ENCODE results near the gene ATN1.

ATN1 gene

DNA sequence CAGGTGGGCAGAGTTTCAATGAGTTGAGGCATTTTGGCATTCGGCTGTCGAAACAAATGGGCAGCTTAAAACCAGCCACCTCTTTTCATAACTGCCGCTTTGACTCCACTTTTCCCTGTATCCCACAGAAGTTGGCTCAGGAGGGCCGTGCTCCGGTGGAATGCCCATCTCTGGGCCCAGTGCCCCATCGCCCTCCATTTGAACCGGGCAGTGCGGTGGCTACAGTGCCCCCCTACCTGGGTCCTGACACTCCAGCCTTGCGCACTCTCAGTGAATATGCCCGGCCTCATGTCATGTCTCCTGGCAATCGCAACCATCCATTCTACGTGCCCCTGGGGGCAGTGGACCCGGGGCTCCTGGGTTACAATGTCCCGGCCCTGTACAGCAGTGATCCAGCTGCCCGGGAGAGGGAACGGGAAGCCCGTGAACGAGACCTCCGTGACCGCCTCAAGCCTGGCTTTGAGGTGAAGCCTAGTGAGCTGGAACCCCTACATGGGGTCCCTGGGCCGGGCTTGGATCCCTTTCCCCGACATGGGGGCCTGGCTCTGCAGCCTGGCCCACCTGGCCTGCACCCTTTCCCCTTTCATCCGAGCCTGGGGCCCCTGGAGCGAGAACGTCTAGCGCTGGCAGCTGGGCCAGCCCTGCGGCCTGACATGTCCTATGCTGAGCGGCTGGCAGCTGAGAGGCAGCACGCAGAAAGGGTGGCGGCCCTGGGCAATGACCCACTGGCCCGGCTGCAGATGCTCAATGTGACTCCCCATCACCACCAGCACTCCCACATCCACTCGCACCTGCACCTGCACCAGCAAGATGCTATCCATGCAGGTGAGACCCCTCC is 10.8 kb downstream of the ATN1 start:
- H3K4me3 ChIP-seq (ENCODE audit: low read depth, low read length), result peak overlapping the region; percentile 60
- no peak for DNase-seq (ENCODE audit: low read depth)
- TF ChIP-seq, protein P1, sequence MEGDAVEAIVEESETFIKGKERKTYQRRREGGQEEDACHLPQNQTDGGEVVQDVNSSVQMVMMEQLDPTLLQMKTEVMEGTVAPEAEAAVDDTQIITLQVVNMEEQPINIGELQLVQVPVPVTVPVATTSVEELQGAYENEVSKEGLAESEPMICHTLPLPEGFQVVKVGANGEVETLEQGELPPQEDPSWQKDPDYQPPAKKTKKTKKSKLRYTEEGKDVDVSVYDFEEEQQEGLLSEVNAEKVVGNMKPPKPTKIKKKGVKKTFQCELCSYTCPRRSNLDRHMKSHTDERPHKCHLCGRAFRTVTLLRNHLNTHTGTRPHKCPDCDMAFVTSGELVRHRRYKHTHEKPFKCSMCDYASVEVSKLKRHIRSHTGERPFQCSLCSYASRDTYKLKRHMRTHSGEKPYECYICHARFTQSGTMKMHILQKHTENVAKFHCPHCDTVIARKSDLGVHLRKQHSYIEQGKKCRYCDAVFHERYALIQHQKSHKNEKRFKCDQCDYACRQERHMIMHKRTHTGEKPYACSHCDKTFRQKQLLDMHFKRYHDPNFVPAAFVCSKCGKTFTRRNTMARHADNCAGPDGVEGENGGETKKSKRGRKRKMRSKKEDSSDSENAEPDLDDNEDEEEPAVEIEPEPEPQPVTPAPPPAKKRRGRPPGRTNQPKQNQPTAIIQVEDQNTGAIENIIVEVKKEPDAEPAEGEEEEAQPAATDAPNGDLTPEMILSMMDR (IDR thresholded peaks at IDR 0.05; ENCODE audit: control insufficient read depth, extremely low read depth, insufficient read depth), result no peak

DNA sequence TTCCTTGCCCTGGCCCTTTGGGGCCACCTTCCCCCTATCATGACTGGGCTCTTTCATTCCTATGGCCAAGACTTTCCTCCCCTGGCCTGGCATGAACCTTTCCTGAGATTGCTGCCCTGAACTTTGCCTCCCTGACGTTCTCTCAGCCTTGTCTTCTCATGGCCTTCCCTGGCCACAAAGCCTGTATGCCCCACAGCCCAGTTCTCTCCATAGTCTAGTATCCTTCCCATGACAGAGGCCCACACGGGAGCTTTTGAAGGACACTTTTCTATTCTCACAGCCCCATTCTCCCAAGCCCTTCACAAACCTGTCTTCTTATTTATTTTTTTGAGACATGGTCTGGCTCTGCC is 11.4 kb downstream of the ATN1 start:
- H3K4me3 ChIP-seq (ENCODE audit: low read depth, low read length), result no peak overlapping the region
- TF ChIP-seq, protein P1 (IDR thresholded peaks at IDR 0.05; ENCODE audit: control insufficient read depth, extremely low read depth, insufficient read depth), result no peak
- DNase-seq (ENCODE audit: low read depth), result no peak

DNA sequence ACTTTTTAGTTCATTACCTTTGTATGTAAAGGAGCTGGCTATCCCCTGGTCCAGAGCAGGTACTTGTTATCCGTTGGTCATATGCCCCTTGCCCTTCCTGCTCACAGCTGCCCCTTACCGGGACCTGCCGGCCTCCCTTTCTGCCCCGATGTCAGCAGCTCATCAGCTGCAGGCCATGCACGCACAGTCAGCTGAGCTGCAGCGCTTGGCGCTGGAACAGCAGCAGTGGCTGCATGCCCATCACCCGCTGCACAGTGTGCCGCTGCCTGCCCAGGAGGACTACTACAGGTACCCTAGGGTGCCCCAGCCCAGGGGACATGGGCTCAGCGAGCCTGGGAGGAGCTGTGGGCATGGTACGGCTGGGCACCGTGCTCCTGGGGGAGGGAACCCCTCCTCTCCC is 13.5 kb downstream of the ATN1 start:
- TF ChIP-seq, protein P1 (IDR thresholded peaks at IDR 0.05; ENCODE audit: control insufficient read depth, extremely low read depth, insufficient read depth), result no peak
- H3K4me3 ChIP-seq (ENCODE audit: low read depth, low read length), result no peak overlapping the region
- no peak for DNase-seq (ENCODE audit: low read depth)

DNA sequence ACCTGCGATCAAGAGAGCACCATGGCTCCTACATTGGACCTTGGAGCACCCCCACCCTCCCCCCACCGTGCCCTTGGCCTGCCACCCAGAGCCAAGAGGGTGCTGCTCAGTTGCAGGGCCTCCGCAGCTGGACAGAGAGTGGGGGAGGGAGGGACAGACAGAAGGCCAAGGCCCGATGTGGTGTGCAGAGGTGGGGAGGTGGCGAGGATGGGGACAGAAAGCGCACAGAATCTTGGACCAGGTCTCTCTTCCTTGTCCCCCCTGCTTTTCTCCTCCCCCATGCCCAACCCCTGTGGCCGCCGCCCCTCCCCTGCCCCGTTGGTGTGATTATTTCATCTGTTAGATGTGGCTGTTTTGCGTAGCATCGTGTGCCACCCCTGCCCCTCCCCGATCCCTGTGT is 14.0 kb downstream of the ATN1 start:
- H3K4me3 ChIP-seq (ENCODE audit: low read depth, low read length), result no peak overlapping the region
- DNase-seq (ENCODE audit: low read depth), result no peak
- TF ChIP-seq, protein P1 (IDR thresholded peaks at IDR 0.05; ENCODE audit: control insufficient read depth, extremely low read depth, insufficient read depth), result no peak

DNA sequence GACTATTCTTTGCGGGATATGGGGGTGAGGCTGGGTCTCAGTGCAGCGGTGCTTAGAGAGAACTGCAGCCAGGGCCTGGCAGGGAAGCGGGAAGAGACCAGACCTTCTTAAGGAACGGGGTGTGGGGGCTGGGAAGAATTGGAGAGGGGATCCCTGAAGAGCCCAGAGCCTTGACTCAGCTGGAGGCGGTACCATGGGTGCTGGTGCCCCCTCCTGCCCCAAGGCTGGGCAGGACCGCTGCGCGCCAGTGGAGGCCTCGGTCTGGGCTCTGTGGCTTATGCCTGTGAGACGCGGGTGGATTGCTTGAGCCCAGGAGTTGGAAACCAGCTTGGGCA is 14.5 kb downstream of the ATN1 start:
- TF ChIP-seq, protein P1 (IDR thresholded peaks at IDR 0.05; ENCODE audit: control insufficient read depth, extremely low read depth, insufficient read depth), result no peak
- no peak for DNase-seq (ENCODE audit: low read depth)
- no peak overlapping the region for H3K4me3 ChIP-seq (ENCODE audit: low read depth, low read length)

DNA sequence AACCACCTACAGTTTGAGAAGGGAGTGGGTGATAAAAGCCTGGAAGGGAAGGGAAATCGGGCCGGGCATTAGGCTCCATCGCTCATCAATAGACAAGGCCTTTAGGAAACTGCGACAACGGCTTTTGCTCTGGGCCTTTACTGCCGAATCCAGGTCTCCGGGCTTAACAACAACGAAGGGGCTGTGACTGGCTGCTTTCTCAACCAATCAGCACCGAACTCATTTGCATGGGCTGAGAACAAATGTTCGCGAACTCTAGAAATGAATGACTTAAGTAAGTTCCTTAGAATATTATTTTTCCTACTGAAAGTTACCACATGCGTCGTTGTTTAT is 15.6 kb downstream of the ATN1 start:
- peak; percentile 86 for DNase-seq (ENCODE audit: low read depth)
- peak overlapping the region; percentile 85 for H3K4me3 ChIP-seq (ENCODE audit: low read depth, low read length)
- TF ChIP-seq, protein P1 (IDR thresholded peaks at IDR 0.05; ENCODE audit: control insufficient read depth, extremely low read depth, insufficient read depth), result no peak
